H9 (cell line): ENCODE data around the gene SPATA25. TPM values are rescaled to one million over a fixed set of nuclear protein-coding genes. Genes with fewer than 3 reads are reported as not detected.

Experiments
- DNase-seq: peaks from one replicate; pipeline ENCODE4 v3.0.0-alpha.2; 2017
- H2AFZ ChIP-seq: one replicate; pipeline ENCODE4 v1.6.1; 2013; ENCODE audit warnings: mild to moderate bottlenecking, low read length, control low read depth, moderate library complexity
- H2AK5ac ChIP-seq: 2 replicates; pipeline ENCODE4 v1.6.1; 2013; ENCODE audit warnings: low read length, control low read depth, mixed read lengths; ENCODE audit not compliant: insufficient read length
- H2BK120ac ChIP-seq: one replicate; pipeline ENCODE4 v1.6.1; 2013; ENCODE audit warnings: low read depth, mild to moderate bottlenecking, low read length, control low read depth, inconsistent platforms; ENCODE audit not compliant: poor library complexity, severe bottlenecking
- H2BK12ac ChIP-seq: 2 replicates; pipeline ENCODE4 v1.6.1; 2013; ENCODE audit warnings: low read length, control low read depth, mixed read lengths, low read depth; ENCODE audit not compliant: insufficient read length
- H2BK15ac ChIP-seq: 2 replicates; pipeline ENCODE4 v1.6.1; 2013; ENCODE audit warnings: low read depth, low read length, control low read depth
- H2BK20ac ChIP-seq: one replicate; pipeline ENCODE4 v1.6.1; 2013; ENCODE audit warnings: low read depth, mild to moderate bottlenecking, low read length, control low read depth, inconsistent platforms; ENCODE audit not compliant: poor library complexity, severe bottlenecking
- H2BK5ac ChIP-seq: 2 replicates; pipeline ENCODE4 v1.6.1; 2013; ENCODE audit warnings: low read length, control low read depth, mixed read lengths; ENCODE audit not compliant: insufficient read length
- H3K14ac ChIP-seq: 2 replicates; pipeline ENCODE4 v1.6.1; 2013; ENCODE audit warnings: low read length, control low read depth; ENCODE audit not compliant: insufficient read depth
- H3K18ac ChIP-seq: 2 replicates; pipeline ENCODE4 v1.6.1; 2013; ENCODE audit warnings: low read depth, mild to moderate bottlenecking, mixed read lengths, low read length, control low read depth; ENCODE audit not compliant: insufficient read length
- H3K23ac ChIP-seq: 2 replicates; pipeline ENCODE4 v1.6.1; 2013; ENCODE audit warnings: low read length, control low read depth, mixed read lengths, low read depth; ENCODE audit not compliant: insufficient read length
- H3K23me2 ChIP-seq: 2 replicates; pipeline ENCODE4 v1.6.1; 2013; ENCODE audit warnings: low read depth, mild to moderate bottlenecking, mixed read lengths, low read length, control low read depth; ENCODE audit not compliant: insufficient read length, poor library complexity, severe bottlenecking
- H3K27ac ChIP-seq: 2 replicates; pipeline ENCODE4 v1.5.1; 2013; ENCODE audit warnings: low read length, control low read depth, mixed read lengths, low read depth; ENCODE audit not compliant: insufficient read length
- H3K27me3 ChIP-seq: 2 replicates; pipeline ENCODE4 v1.6.1; 2013; ENCODE audit warnings: low read length, control low read depth, inconsistent platforms; ENCODE audit not compliant: insufficient read depth
- H3K4ac ChIP-seq: 2 replicates; pipeline ENCODE4 v1.6.1; 2013; ENCODE audit warnings: low read depth, mild to moderate bottlenecking, control low read depth, inconsistent platforms, low read length, moderate library complexity
- H3K4me1 ChIP-seq: 2 replicates; pipeline ENCODE4 v1.6.1; 2013; ENCODE audit warnings: low read length, control low read depth, inconsistent platforms; ENCODE audit not compliant: insufficient read depth
- H3K4me2 ChIP-seq: 2 replicates; pipeline ENCODE4 v1.6.1; 2013; ENCODE audit warnings: low read length, control low read depth, mixed read lengths; ENCODE audit not compliant: insufficient read length, insufficient read depth
- H3K56ac ChIP-seq: 2 replicates; pipeline ENCODE4 v1.6.1; 2013; ENCODE audit warnings: low read depth, mild to moderate bottlenecking, mixed read lengths, low read length, control low read depth; ENCODE audit not compliant: insufficient read length
- H3K79me1 ChIP-seq: 2 replicates; pipeline ENCODE4 v1.6.1; 2013; ENCODE audit warnings: low read depth, mild to moderate bottlenecking, moderate library complexity, low read length, control low read depth, inconsistent platforms; ENCODE audit not compliant: insufficient read depth, poor library complexity, severe bottlenecking
- H3K79me2 ChIP-seq: 2 replicates; pipeline ENCODE4 v1.6.1; 2013; ENCODE audit warnings: low read length, control low read depth, inconsistent platforms; ENCODE audit not compliant: insufficient read depth
- H3K9ac ChIP-seq: 2 replicates; pipeline ENCODE4 v1.6.1; 2013; ENCODE audit warnings: low read length, control low read depth, mixed read lengths; ENCODE audit not compliant: insufficient read length; ENCODE audit errors: extremely low read depth
- H3K9me3 ChIP-seq: one replicate; pipeline ENCODE4 v1.6.1; 2013; ENCODE audit warnings: low read depth, low read length, inconsistent platforms; ENCODE audit not compliant: control insufficient read depth
- H3T11ph ChIP-seq: one replicate; pipeline ENCODE4 v1.6.1; 2013; ENCODE audit warnings: mild to moderate bottlenecking, low read length, control low read depth, inconsistent platforms
- H4K20me1 ChIP-seq: one replicate; pipeline ENCODE4 v1.6.1; 2013; ENCODE audit not compliant: control insufficient read depth, insufficient read length, insufficient read depth
- H4K5ac ChIP-seq: 2 replicates; pipeline ENCODE4 v1.6.1; 2013; ENCODE audit warnings: low read depth, mild to moderate bottlenecking, mixed read lengths, low read length, control low read depth; ENCODE audit not compliant: insufficient read length
- H4K8ac ChIP-seq: replicated peaks from 2 replicates; pipeline ENCODE4 v1.6.1; 2013; ENCODE audit warnings: low read length, control low read depth, mixed read lengths, low read depth; ENCODE audit not compliant: insufficient read length
- H4K91ac ChIP-seq: 2 replicates; pipeline ENCODE4 v1.6.1; 2013; ENCODE audit warnings: low read depth, mild to moderate bottlenecking, moderate library complexity, mixed read lengths, low read length, control low read depth; ENCODE audit not compliant: insufficient read length
- H3K27ac Mint-ChIP-seq, 3 experiments: 2 replicates in 2 of 3; 3 replicates in 1 of 3; pipeline ENCODE4 v1.8.0; 2020 to 2021; ENCODE audit warnings: mixed read lengths in 3 of 3, mild to moderate bottlenecking in 1 of 3, moderate library complexity in 1 of 3
- H3K27me3 Mint-ChIP-seq: 2 replicates; pipeline ENCODE4 v1.8.0; 2021; ENCODE audit warnings: low read depth, mild to moderate bottlenecking, moderate library complexity, mixed read lengths
- H3K36me3 Mint-ChIP-seq, 3 experiments: 2 replicates in 2 of 3; 3 replicates in 1 of 3; pipeline ENCODE4 v1.8.0; 2020 to 2021; ENCODE audit warnings: low read depth in 3 of 3, mixed read lengths in 3 of 3; ENCODE audit not compliant: insufficient read depth in 1 of 3
- H3K4me1 Mint-ChIP-seq, 2 experiments: 2 replicates each; pipeline ENCODE4 v1.8.0; 2020; ENCODE audit warnings: mixed read lengths in 2 of 2
- H3K4me3 Mint-ChIP-seq, 2 experiments: 2 replicates in 1 of 2; 3 replicates in 1 of 2; pipeline ENCODE4 v1.8.0; 2020 to 2021; ENCODE audit warnings: mild to moderate bottlenecking in 2 of 2, mixed read lengths in 2 of 2, moderate library complexity in 1 of 2
- H3K9me3 Mint-ChIP-seq, 2 experiments: 2 replicates in 1 of 2; 3 replicates in 1 of 2; pipeline ENCODE4 v1.8.0; 2020; ENCODE audit warnings: mild to moderate bottlenecking in 2 of 2, mixed read lengths in 2 of 2, moderate library complexity in 1 of 2
- WGBS: extraction: QIAGEN DNeasy Blood & Tissue Kit; methylation state at CpG from one replicate; pipeline ENCODE4 v1.1.7; 2013; ENCODE audit warnings: missing lambda C conversion rate, low lambda C conversion rate, mixed read lengths; ENCODE audit not compliant: insufficient read length; ENCODE audit errors: extremely low coverage; 5-methylcytosine and 5-hydroxymethylcytosine counted together
- total RNA-seq: library from RNA; stranded (reverse); gene quantifications from 2 replicates; pipeline ENCODE4 v1.2.1, GENCODE V29; 2021
- TF ChIP-seq, protein P1 (sequence below): fragments of 200-600 bp; sonication (generic); conservative IDR thresholded peaks from 3 replicates; pipeline ENCODE4 v1.8.0; 2021; ENCODE audit warnings: antibody characterized with exemption, mild to moderate bottlenecking

The SPATA25 gene
- total RNA-seq, 1 experiment from 2014 or later: 2.4 TPM

DNA sequence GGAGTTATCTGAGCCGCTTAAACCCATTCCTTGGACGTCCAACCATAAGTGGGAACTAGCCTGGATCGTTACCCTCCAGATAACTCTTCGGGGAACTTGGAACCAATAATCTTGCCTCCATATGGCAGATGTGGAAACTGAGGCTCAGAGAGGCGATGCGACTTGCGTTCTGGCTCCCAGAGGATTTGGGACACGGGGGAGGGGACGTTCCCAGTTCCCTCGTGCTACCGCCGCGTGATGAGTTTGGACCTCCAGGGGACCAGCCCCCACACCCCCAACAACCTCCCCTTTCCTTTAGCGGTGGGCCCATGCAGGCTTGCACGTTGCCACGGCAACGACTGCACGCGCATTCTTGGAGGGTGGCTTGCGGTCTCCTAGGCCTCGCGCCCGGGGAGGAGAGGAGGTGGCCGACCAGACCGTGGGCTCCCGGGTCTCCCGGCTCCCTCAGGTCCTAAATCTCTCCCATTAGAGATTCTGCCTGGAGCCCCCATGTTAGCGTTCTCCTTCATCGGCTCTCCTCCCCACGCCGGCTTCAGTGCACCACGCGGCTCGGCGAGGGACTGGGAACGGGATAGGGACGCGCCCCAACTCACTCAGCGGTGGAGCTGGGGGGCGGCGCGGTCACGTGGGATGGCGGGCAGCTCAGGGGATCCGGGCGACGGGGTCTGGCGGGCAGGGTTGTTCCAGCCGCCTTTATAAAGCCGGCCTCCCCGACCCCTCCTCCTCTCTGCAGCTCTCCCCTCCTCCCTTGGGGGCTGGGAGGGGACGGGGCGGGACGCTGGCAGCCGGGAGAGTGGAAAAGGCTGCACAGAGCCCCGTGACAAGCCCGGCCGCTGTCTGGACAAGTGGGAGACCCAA is 24.3 kb upstream of the SPATA25 start, which contains the start of gene PLTP:
PLTP (minus strand) TSS at position 670 of the 858 bp plus-strand sequence. CDS start 703 bp downstream, outside the sequence.
- H3K56ac ChIP-seq: no peak within 1 kb of the TSS
- no peak within 1 kb of the TSS for H3K23ac ChIP-seq
- TF ChIP-seq, protein P1, sequence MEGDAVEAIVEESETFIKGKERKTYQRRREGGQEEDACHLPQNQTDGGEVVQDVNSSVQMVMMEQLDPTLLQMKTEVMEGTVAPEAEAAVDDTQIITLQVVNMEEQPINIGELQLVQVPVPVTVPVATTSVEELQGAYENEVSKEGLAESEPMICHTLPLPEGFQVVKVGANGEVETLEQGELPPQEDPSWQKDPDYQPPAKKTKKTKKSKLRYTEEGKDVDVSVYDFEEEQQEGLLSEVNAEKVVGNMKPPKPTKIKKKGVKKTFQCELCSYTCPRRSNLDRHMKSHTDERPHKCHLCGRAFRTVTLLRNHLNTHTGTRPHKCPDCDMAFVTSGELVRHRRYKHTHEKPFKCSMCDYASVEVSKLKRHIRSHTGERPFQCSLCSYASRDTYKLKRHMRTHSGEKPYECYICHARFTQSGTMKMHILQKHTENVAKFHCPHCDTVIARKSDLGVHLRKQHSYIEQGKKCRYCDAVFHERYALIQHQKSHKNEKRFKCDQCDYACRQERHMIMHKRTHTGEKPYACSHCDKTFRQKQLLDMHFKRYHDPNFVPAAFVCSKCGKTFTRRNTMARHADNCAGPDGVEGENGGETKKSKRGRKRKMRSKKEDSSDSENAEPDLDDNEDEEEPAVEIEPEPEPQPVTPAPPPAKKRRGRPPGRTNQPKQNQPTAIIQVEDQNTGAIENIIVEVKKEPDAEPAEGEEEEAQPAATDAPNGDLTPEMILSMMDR: no peak
- no peaks in the 10 kb centered on the region for H3K9me3 ChIP-seq
- Mint-ChIP-seq H3K4me1 (peaks cover 6 to 16% of the 10 kb centered on the region in 2 experiments), H3K9me3 (no peaks in the 10 kb centered on the region), H3K27ac (peak within 1 kb of the TSS; percentile 94 to 99 (median 99)), H3K27me3 (no peaks in the 10 kb centered on the region), H3K4me3 (peak within 1 kb of the TSS; percentile 81 to 92), H3K36me3 (peaks cover 21 to 28% (median 24%) of the 10 kb centered on the region in 3 experiments; a peak in 6 of 7 replicates)
- no peak within 1 kb of the TSS for H2BK120ac ChIP-seq
- H3K23me2 ChIP-seq: peaks cover 16% of the 10 kb centered on the region
- H3K27ac ChIP-seq: no peak within 1 kb of the TSS
- H3K9ac ChIP-seq: peak within 1 kb of the TSS; percentile 64
- H3K79me2 ChIP-seq: no peaks in the 10 kb centered on the region
- H4K20me1 ChIP-seq: no peaks in the 10 kb centered on the region
- no peaks in the 10 kb centered on the region for H3K4me1 ChIP-seq
- no peak within 1 kb of the TSS for H4K91ac ChIP-seq
- DNase-seq: peak; percentile 80
- H3T11ph ChIP-seq: no peak within 1 kb of the TSS
- H2BK15ac ChIP-seq: no peak within 1 kb of the TSS
- no peak within 1 kb of the TSS for H2BK20ac ChIP-seq
- peak within 1 kb of the TSS; percentile 91 for H3K4me2 ChIP-seq
- no peaks in the 10 kb centered on the region for H3K79me1 ChIP-seq
- no peak within 1 kb of the TSS for H4K5ac ChIP-seq
- peak within 1 kb of the TSS; percentile 54 for H3K18ac ChIP-seq
- peak within 1 kb of the TSS; percentile 62; the same call in 1 of the 2 replicates for H3K14ac ChIP-seq
- no peak within 1 kb of the TSS for H2BK5ac ChIP-seq
- H2AFZ ChIP-seq: no peak within 1 kb of the TSS
- no peak within 1 kb of the TSS for H3K4ac ChIP-seq
- no peak within 1 kb of the TSS for H2AK5ac ChIP-seq
- H3K27me3 ChIP-seq: no peaks in the 10 kb centered on the region
- no peak within 1 kb of the TSS for H4K8ac ChIP-seq
- no peak within 1 kb of the TSS for H2BK12ac ChIP-seq
- no CpG with 5 or more reads among the region's 58 CpGs for WGBS
